Astrocyte (in vitro differentiated cells and primary cell): ENCODE measurements around the gene KRT77. TPM values are rescaled to one million over a fixed set of nuclear protein-coding genes. Genes with fewer than 3 reads are reported as not detected.

Experiments used
- DNase-seq: peaks from one replicate; pipeline ENCODE4 v3.0.0-alpha.2; 2010; ENCODE audit warnings: low read depth
- FAIRE-seq: peaks from 2 replicates; lab custom pipeline; 2011; peaks lifted over from hg19 to GRCh38; lab: Jason Lieb, UNC
- H2AFZ ChIP-seq: 2 replicates; pipeline ENCODE4 v1.6.0; 2012; ENCODE audit warnings: low read depth, low read length, inconsistent platforms
- H3K27ac ChIP-seq: 2 replicates; pipeline ENCODE4 v1.5.1; 2011; ENCODE audit warnings: low read depth, low read length, inconsistent platforms
- H3K27me3 ChIP-seq: 2 replicates; pipeline ENCODE4 v1.6.0; 2011; ENCODE audit warnings: low read length, inconsistent platforms; ENCODE audit not compliant: insufficient read depth
- H3K36me3 ChIP-seq: 2 replicates; pipeline ENCODE4 v1.5.1; 2011; ENCODE audit warnings: low read length, inconsistent platforms; ENCODE audit not compliant: insufficient read depth
- H3K4me1 ChIP-seq: 2 replicates; pipeline ENCODE4 v1.5.1; 2011; ENCODE audit warnings: low read length, inconsistent platforms; ENCODE audit not compliant: insufficient read depth
- H3K4me2 ChIP-seq: 2 replicates; pipeline ENCODE4 v1.6.0; 2012; ENCODE audit warnings: low read length, inconsistent platforms
- H3K4me3 ChIP-seq: 2 replicates; pipeline ENCODE4 v1.5.1; 2011; ENCODE audit warnings: low read depth, mild to moderate bottlenecking, low read length, inconsistent platforms; ENCODE audit not compliant: insufficient read depth
- H3K79me2 ChIP-seq: 2 replicates; pipeline ENCODE4 v1.6.0; 2012; ENCODE audit warnings: mild to moderate bottlenecking, low read length, inconsistent platforms; ENCODE audit not compliant: insufficient read depth
- H3K9ac ChIP-seq: 2 replicates; pipeline ENCODE4 v1.6.0; 2012; ENCODE audit warnings: mild to moderate bottlenecking, low read length, inconsistent platforms
- H3K9me3 ChIP-seq: 2 replicates; pipeline ENCODE4 v1.5.1; 2012; ENCODE audit warnings: low read depth, mild to moderate bottlenecking, low read length, inconsistent platforms; ENCODE audit not compliant: insufficient read depth
- H4K20me1 ChIP-seq: 2 replicates; pipeline ENCODE4 v1.6.0; 2012; ENCODE audit warnings: low read length, inconsistent platforms; ENCODE audit not compliant: insufficient read depth
- H3K27ac Mint-ChIP-seq: one replicate; pipeline ENCODE4 v1.8.0; 2021; ENCODE audit warnings: mild to moderate bottlenecking, mixed read lengths; ENCODE audit not compliant: unreplicated experiment
- H3K27me3 Mint-ChIP-seq: one replicate; pipeline ENCODE4 v1.8.0; 2021; ENCODE audit warnings: low read depth, mixed read lengths; ENCODE audit not compliant: unreplicated experiment
- H3K36me3 Mint-ChIP-seq: one replicate; pipeline ENCODE4 v1.8.0; 2021; ENCODE audit warnings: low read depth, mixed read lengths; ENCODE audit not compliant: unreplicated experiment
- H3K4me1 Mint-ChIP-seq: one replicate; pipeline ENCODE4 v1.8.0; 2021; ENCODE audit warnings: low read depth, mixed read lengths; ENCODE audit not compliant: unreplicated experiment
- H3K4me3 Mint-ChIP-seq: one replicate; pipeline ENCODE4 v1.8.0; 2021; ENCODE audit warnings: mild to moderate bottlenecking, moderate library complexity, mixed read lengths; ENCODE audit not compliant: unreplicated experiment
- H3K9me3 Mint-ChIP-seq: one replicate; pipeline ENCODE4 v1.8.0; 2021; ENCODE audit warnings: mild to moderate bottlenecking, mixed read lengths; ENCODE audit not compliant: unreplicated experiment
- CTCF ChIP-seq: IDR thresholded peaks from 2 replicates; pipeline ENCODE4 v1.5.1; 2011; ENCODE audit warnings: low read depth, mild to moderate bottlenecking, inconsistent platforms, low read length, moderate library complexity; ENCODE audit not compliant: insufficient read depth
- EZH2 ChIP-seq: IDR thresholded peaks from 2 replicates; pipeline ENCODE4 v1.6.1; 2012; ENCODE audit warnings: mild to moderate bottlenecking, low read length, inconsistent platforms; ENCODE audit not compliant: insufficient read depth
- total RNA-seq: library from RNA; stranded (reverse); gene quantifications from 2 replicates; pipeline ENCODE4 v1.2.1, GENCODE V29; 2021

The KRT77 gene
- total RNA-seq, 1 donor from 2014 or later = not detected

DNA sequence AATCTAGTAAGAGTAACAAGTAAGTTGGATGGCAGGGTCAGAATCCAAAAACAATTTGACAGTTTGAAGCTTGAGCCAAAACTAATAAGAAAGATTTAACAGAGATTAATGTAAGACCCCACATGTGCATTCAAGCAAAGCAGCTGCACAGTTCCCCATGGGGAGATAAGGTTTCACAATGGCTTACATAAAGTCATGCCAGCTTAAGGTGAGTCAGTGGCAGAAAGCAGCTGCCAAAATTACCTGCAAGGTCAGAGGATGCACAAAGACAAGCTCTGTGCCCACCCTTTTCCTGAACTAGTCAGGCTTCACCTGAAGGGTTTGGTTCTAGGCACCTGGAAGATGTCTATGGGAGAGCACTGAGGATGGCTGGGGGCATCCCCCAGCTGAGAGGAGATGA, 36.6 kb upstream of the KRT77 start:
- Histone ChIP-seq H3K9ac (no peak overlapping the region), H3K4me2 (no peak overlapping the region), H3K79me2 (no peaks in the 10 kb centered on the region), H3K4me3 (no peak overlapping the region), H3K27ac (no peak overlapping the region), H3K9me3 (no peaks in the 10 kb centered on the region), H3K4me1 (no peaks in the 10 kb centered on the region), H4K20me1 (no peaks in the 10 kb centered on the region), H3K36me3 (no peaks in the 10 kb centered on the region), H3K27me3 (no peaks in the 10 kb centered on the region), H2AFZ (no peak overlapping the region)
- FAIRE-seq (no peak), DNase-seq (no peak)
- no peaks in the 10 kb centered on the region for H3K4me1 Mint-ChIP-seq
- H3K4me3 Mint-ChIP-seq = no peak overlapping the region
- peaks cover 78% of the 10 kb centered on the region for H3K27me3 Mint-ChIP-seq
- H3K9me3 Mint-ChIP-seq = peaks cover 3% of the 10 kb centered on the region
- TF ChIP-seq CTCF = no peak
- TF ChIP-seq EZH2 = no peak
- H3K36me3 Mint-ChIP-seq = no peaks in the 10 kb centered on the region
- H3K27ac Mint-ChIP-seq = no peak overlapping the region

DNA sequence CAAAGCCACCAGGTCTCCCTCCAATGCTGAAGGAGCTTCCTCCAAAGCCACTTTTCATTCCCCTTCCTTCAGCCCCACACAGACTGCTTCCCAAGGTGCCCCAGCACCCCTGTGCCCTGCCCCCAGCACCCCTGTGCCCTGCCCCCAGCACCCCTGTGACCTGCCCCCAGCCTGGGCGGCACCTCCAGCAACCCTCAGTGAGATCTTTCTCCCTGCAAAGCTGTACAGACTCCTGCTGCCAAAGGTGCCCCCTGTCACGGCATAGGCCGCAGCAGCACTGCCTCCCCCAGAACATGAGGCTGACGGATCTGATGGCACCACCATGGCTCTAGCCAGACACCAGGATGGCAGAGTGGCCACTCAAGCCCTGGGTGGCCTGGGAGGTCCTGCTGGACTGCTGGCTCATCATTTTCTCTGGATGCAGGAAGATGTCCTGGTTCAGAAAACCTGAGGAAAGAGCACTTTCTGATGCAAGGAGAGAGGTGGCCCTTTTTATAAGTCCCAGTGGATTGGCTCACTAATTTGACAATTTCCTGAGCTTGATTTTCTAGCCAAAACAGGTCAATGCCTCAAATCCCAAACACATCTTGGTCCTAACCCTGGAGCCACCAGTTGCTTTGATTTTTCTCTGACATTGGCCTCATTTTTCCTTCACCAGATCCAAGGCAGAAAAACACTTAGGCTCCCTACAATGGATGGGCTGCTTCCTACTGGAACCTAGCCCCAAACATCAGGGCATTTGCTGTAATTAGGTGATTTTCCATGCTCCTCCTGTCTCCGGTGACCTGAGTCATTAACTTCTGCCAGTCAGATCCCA, 32.7 kb upstream of the KRT77 start:
- Histone ChIP-seq H3K9ac (no peak overlapping the region), H3K27me3 (no peaks in the 10 kb centered on the region), H3K4me3 (no peak overlapping the region), H3K4me1 (no peaks in the 10 kb centered on the region), H2AFZ (no peak overlapping the region), H4K20me1 (no peaks in the 10 kb centered on the region), H3K4me2 (no peak overlapping the region), H3K27ac (no peak overlapping the region), H3K79me2 (no peaks in the 10 kb centered on the region), H3K36me3 (no peaks in the 10 kb centered on the region), H3K9me3 (no peaks in the 10 kb centered on the region)
- Mint-ChIP-seq H3K36me3 (peaks cover 4% of the 10 kb centered on the region), H3K27me3 (peaks cover 83% of the 10 kb centered on the region), H3K4me1 (no peaks in the 10 kb centered on the region), H3K9me3 (peaks cover 16% of the 10 kb centered on the region), H3K4me3 (no peak overlapping the region), H3K27ac (no peak overlapping the region)
- no peak for TF ChIP-seq EZH2
- TF ChIP-seq CTCF = no peak
- no peak for DNase-seq
- FAIRE-seq = no peak

DNA sequence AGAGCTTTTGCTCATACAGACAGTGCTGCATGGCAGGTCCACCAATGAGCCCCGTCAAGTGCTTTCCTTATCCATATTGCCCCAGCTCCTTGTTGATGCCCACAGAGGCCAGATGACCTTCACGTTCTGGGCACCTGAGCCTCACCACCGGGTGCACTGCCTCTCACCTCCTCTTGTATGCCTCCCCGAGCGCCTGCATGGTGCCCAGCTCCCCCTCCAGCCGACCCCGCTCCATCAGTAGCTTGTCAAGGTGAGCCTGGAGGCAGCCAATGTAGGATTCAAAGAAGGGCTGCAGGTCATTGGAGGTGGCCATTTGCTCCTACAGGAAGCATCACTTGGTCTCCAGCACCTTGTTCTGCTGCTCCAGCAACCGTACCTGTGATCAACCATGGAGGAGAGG, 31.8 kb upstream of the KRT77 start:
- H3K36me3 Mint-ChIP-seq = peaks cover 6% of the 10 kb centered on the region
- no peaks in the 10 kb centered on the region for H3K4me1 Mint-ChIP-seq
- H3K27ac Mint-ChIP-seq = no peak overlapping the region
- Histone ChIP-seq H3K27me3 (peaks cover 4% of the 10 kb centered on the region), H3K79me2 (no peaks in the 10 kb centered on the region), H3K9me3 (no peaks in the 10 kb centered on the region), H3K36me3 (no peaks in the 10 kb centered on the region), H2AFZ (no peak overlapping the region), H3K4me3 (no peak overlapping the region), H4K20me1 (no peaks in the 10 kb centered on the region), H3K27ac (no peak overlapping the region), H3K4me2 (no peak overlapping the region), H3K9ac (no peak overlapping the region), H3K4me1 (no peaks in the 10 kb centered on the region)
- no peak overlapping the region for H3K4me3 Mint-ChIP-seq
- H3K27me3 Mint-ChIP-seq = peaks cover 83% of the 10 kb centered on the region
- no peak for DNase-seq
- FAIRE-seq = no peak
- peaks cover 24% of the 10 kb centered on the region for H3K9me3 Mint-ChIP-seq
- TF ChIP-seq EZH2 (no peak), CTCF (no peak)
